Measurements from ENCODE around the gene ACTBL2. TPM values are rescaled to one million over a fixed set of nuclear protein-coding genes. Genes with fewer than 3 reads are reported as not detected.

ACTBL2 gene
- polyA plus RNA-seq, 1 of the 3 experiments (the other 2 are of a cell fraction), result 0.99 TPM

GRCh38 chr5:57441557-57441956, 41.1 kb downstream of the ACTBL2 start (continued):
- TF ChIP-seq JUND (IDR thresholded peaks at IDR 0.05), result peak; percentile 97
- peak; percentile 95 for TF ChIP-seq FOSL2 (IDR thresholded peaks at IDR 0.05; ENCODE audit: borderline replicate concordance, low read depth)
- TF ChIP-seq RAD21 (IDR thresholded peaks at IDR 0.05; ENCODE audit: low read length), result no peak
- no peak for TF ChIP-seq EZH2phosphoT487 (IDR thresholded peaks at IDR 0.05; ENCODE audit: borderline replicate concordance, low read depth)
- TF ChIP-seq REST (IDR thresholded peaks at IDR 0.05; ENCODE audit: low read depth, low read length), result peak; percentile 71; the same call in 1 of the 2 replicates

- no peaks in the 10 kb centered on the region for H3K9me3 ChIP-seq
- ChIA-PET POLR2A (no interaction called here), CTCF (no interaction called here)
- peak overlapping the region; percentile 87 to 90; a peak in 3 of 4 replicates for H3K27ac ChIP-seq (ENCODE audit: low read depth in 2 of 2, low read length in 1 of 2)
- no peaks in the 10 kb centered on the region for H3K9me2 ChIP-seq
- no peak overlapping the region for H3K4me3 ChIP-seq (ENCODE audit: low read depth in 2 of 2, low read length in 1 of 2)
- DNase-seq, result no peak
- H3K36me3 ChIP-seq (replicated peaks in 1 of 2; ENCODE audit: control insufficient read depth in 1 of 2, insufficient read depth in 2 of 2, low read length in 1 of 2), result no peaks in the 10 kb centered on the region
- peaks cover 37% of the 10 kb centered on the region for H3F3A ChIP-seq (replicated peaks; ENCODE audit: insufficient read depth)
- no peak overlapping the region for H3K4me2 ChIP-seq
- WGBS (ENCODE audit: low lambda C conversion rate), result 59% methylated on average over 2 of the region's 2 CpGs
- H3K79me2 ChIP-seq (ENCODE audit: insufficient read depth), result no peaks in the 10 kb centered on the region
- no peak overlapping the region for H3K9ac ChIP-seq
- TF ChIP-seq RFX5 (IDR thresholded peaks at IDR 0.05; ENCODE audit: low read length) (no peak), GATA2 (CRISPR knock-in tag; IDR thresholded peaks at IDR 0.05) (no peak), USF1 (IDR thresholded peaks at IDR 0.05; ENCODE audit: borderline replicate concordance, low read depth) (no peak), ELF1 (IDR thresholded peaks at IDR 0.05) (no peak), FOSL2 (IDR thresholded peaks at IDR 0.05; ENCODE audit: borderline replicate concordance, low read depth) (no peak)
- H3K27me3 ChIP-seq (ENCODE audit: insufficient read depth), result no peaks in the 10 kb centered on the region
- peaks cover 5 to 44% of the 10 kb centered on the region in 2 experiments for H3K4me1 ChIP-seq (ENCODE audit: control insufficient read depth in 1 of 2, insufficient read depth in 2 of 2, low read depth in 1 of 2, low read length in 1 of 2)
- no peaks in the 10 kb centered on the region for H4K20me1 ChIP-seq (ENCODE audit: insufficient read depth)
- no peak overlapping the region for H2AFZ ChIP-seq (ENCODE audit: low read depth)
Observed at GRCh38 chr5:57439601-57440000, 43.0 kb downstream of the ACTBL2 start.

DNA sequence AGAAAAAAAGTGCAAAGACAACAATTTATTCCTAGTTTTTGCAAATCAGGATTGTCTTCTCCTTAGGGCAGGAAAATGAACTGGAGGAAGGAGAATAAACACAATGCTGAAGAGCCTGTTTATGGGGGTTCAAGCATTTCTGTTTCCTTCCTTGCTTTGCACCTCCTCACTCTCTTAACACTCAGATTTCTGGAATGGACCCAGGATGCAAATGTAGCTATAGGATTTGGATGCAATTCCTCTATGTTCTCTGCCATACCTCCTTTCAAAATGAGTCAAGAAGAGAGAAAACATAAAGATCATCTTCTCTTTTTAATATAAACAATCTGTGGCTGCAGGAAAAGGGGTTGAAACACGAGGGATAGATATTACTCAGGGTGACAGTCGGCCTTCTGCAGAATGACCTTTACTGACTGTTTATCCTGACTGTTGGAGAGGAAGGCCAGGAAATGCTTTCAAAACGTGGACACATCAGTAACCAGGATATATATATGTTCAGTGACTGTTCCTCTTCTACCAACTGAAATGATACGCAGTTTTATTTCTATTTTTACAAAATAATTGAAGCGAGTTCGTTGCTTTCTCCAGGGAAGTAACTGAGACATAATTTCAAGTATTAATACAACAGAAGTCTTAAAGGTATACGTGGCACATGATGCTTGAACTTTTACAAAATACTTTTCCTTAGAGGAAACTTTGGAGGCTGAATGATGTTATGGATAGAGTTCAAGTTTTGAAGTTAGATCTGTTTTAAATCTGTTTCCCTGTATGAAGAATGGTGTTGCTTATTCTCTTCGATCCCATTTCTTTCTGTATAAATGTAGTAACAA, 44.4 kb downstream of the ACTBL2 start:
- H2AFZ ChIP-seq (ENCODE audit: low read depth), result peak overlapping the region; percentile 42; the same call in 1 of the 2 replicates
- no peak overlapping the region for H3K4me2 ChIP-seq
- H3K27me3 ChIP-seq (ENCODE audit: insufficient read depth), result no peaks in the 10 kb centered on the region
- peaks cover 5 to 57% of the 10 kb centered on the region in 2 experiments for H3K4me1 ChIP-seq (ENCODE audit: control insufficient read depth in 1 of 2, insufficient read depth in 2 of 2, low read depth in 1 of 2, low read length in 1 of 2)
- WGBS (ENCODE audit: low lambda C conversion rate), result 49% methylated on average over 8 of the region's 8 CpGs
- no peak overlapping the region for H3K4me3 ChIP-seq (ENCODE audit: low read depth in 2 of 2, low read length in 1 of 2)
- no peaks in the 10 kb centered on the region for H3K9me3 ChIP-seq
- no peaks in the 10 kb centered on the region for H3K9me2 ChIP-seq
- TF ChIP-seq, protein P1, sequence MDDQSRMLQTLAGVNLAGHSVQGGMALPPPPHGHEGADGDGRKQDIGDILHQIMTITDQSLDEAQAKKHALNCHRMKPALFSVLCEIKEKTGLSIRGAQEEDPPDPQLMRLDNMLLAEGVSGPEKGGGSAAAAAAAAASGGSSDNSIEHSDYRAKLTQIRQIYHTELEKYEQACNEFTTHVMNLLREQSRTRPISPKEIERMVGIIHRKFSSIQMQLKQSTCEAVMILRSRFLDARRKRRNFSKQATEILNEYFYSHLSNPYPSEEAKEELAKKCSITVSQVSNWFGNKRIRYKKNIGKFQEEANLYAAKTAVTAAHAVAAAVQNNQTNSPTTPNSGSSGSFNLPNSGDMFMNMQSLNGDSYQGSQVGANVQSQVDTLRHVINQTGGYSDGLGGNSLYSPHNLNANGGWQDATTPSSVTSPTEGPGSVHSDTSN (IDR thresholded peaks at IDR 0.05), result peak; percentile 49
- TF ChIP-seq TCF12 (IDR thresholded peaks at IDR 0.05), result peak; percentile 81
- TF ChIP-seq JUND (IDR thresholded peaks at IDR 0.05), result peak; percentile 44
- TF ChIP-seq, protein P2, sequence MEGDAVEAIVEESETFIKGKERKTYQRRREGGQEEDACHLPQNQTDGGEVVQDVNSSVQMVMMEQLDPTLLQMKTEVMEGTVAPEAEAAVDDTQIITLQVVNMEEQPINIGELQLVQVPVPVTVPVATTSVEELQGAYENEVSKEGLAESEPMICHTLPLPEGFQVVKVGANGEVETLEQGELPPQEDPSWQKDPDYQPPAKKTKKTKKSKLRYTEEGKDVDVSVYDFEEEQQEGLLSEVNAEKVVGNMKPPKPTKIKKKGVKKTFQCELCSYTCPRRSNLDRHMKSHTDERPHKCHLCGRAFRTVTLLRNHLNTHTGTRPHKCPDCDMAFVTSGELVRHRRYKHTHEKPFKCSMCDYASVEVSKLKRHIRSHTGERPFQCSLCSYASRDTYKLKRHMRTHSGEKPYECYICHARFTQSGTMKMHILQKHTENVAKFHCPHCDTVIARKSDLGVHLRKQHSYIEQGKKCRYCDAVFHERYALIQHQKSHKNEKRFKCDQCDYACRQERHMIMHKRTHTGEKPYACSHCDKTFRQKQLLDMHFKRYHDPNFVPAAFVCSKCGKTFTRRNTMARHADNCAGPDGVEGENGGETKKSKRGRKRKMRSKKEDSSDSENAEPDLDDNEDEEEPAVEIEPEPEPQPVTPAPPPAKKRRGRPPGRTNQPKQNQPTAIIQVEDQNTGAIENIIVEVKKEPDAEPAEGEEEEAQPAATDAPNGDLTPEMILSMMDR (IDR thresholded peaks at IDR 0.05), result no peak
- TF ChIP-seq EP300 (IDR thresholded peaks at IDR 0.05; ENCODE audit: borderline replicate concordance in 1 of 2, low read depth in 1 of 2, low read length in 1 of 2), result peak in 1 of 2 experiments; percentile 64; a peak in 2 of 4 replicates
- TF ChIP-seq, protein P3, sequence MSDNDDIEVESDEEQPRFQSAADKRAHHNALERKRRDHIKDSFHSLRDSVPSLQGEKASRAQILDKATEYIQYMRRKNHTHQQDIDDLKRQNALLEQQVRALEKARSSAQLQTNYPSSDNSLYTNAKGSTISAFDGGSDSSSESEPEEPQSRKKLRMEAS (IDR thresholded peaks at IDR 0.05; ENCODE audit: low read depth), result peak; percentile 54; the same call in 1 of the 2 replicates
- TF ChIP-seq GATA2 (CRISPR knock-in tag; IDR thresholded peaks at IDR 0.05), result no peak
- ChIA-PET CTCF (no interaction called here), POLR2A (no interaction called here)
- peaks cover 48% of the 10 kb centered on the region for H3F3A ChIP-seq (replicated peaks; ENCODE audit: insufficient read depth)
- H4K20me1 ChIP-seq (ENCODE audit: insufficient read depth), result no peaks in the 10 kb centered on the region
- DNase-seq, result no peak
- H3K9ac ChIP-seq, result no peak overlapping the region; the same call in 1 of the 2 replicates
- H3K27ac ChIP-seq (ENCODE audit: low read depth in 2 of 2, low read length in 1 of 2), result peak overlapping the region; percentile 87 to 90
- no peaks in the 10 kb centered on the region for H3K79me2 ChIP-seq (ENCODE audit: insufficient read depth)
- no peaks in the 10 kb centered on the region for H3K36me3 ChIP-seq (replicated peaks in 1 of 2; ENCODE audit: control insufficient read depth in 1 of 2, insufficient read depth in 2 of 2, low read length in 1 of 2)
